Mucosa of gallbladder (tissue), 1 donor: Measurements from ENCODE around the gene JAKMIP1. TPM values are rescaled to one million over a fixed set of nuclear protein-coding genes. Genes with fewer than 3 reads are reported as not detected.

Source experiments
- DNase-seq: peaks from one replicate; pipeline ENCODE4 v3.0.0-alpha.2; 2020; ENCODE audit warnings: low spot score
- total RNA-seq: library from RNA; stranded (reverse); gene quantifications from one replicate; pipeline ENCODE4 v1.2.1, GENCODE V29; 2021
- donor health status: DM: no; HTN: no; CAD: no.

JAKMIP1 gene
- total RNA-seq, 1 donor from 2014 or later: 0.37 TPM

DNA sequence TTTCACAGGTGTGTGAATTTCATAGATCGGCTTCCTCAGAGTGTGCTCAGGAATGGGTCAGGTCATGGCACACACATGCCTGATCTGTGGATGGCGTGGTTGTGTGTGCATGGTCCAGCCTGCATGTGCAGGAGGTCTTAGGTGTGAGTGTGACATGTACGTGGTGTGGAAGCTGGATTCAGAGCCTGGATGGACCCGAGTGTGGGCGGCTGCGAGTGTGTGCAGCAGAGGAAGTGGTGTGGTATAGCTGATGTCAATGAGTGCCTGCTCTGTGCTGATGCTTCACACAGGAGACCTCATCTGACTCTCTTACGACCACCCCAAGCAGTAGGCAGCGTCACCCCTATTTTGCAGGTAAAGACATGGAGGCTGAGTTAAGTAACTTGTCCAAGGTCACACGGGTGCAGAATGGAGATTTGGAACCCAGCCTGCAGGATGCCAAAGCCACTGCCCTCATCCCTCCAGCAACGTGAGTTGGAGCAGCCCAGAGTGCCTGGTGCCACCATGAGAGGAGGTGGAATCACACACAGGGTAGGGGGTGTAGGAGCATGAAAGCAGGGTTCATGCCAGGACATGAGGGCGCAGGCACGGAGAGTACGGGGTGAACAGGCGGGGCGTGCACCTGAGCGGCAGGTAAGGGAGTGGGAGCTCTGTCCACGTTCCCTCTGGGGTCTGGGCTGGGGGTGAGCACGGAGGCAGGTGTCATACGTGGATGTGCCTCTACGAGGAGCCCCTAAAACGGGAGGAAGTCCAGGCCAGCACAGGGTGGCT lies 157.9 kb downstream of the JAKMIP1 start:
- DNase-seq: no peak

DNA sequence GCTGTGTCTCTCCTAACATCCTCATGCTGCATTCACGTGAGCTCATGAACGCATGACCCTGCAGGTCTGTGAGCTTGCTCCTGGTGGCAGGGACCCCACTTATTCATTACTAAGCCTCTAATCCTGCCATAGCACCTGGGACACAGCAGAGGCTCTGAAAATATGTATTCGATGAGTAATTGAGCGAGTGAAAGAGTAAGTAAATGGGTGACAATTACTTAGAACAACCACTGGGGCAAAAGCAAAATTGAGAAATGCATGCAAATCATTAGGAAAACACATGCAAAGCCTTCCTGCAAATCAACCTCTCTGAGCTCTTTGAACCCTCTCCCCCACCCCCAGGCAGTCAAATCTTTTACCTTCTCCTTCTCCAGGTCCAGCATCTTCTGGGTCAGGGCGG lies 158.5 kb downstream of the JAKMIP1 start:
- DNase-seq: no peak

DNA sequence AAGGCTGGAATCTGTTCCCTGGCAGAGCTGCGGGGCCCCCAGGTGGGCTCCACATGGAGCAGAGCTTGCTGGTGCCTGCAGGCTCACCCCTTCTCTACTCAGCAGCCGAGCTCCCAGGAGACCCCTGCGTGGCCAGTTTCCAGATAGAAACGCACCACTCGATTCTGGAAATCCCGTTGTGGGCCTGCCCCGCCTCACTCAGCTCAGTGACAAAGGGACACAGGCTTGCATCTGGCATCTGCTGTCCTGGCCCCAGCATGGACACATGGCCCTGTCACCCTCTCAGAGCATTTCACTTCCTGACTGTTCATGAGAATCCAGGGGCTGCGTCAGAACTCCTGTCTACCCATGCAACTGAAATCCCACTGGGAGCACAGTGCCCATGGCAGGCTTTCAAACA lies 161.6 kb downstream of the JAKMIP1 start:
- DNase-seq: no peak

DNA sequence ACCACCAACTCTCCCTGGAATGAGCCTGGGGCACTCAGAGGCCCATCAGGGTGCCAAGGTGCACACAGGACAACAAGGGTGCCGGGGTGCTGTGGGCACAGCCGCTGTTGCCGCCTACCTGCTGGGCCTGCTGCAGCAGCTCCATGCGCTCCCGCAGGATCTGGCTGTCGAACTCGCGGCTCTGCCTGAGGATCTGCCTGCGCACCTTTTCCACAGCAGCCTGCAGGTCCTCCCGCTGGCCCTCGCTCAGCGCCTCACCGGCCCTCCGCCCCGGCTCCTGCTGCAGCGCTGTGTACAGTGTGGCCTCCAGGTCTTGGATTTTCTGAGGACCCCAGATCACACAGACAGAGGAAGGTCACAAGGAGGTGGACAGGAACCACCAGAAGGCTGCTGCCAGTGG lies 164.6 kb downstream of the JAKMIP1 start:
- DNase-seq: no peak

DNA sequence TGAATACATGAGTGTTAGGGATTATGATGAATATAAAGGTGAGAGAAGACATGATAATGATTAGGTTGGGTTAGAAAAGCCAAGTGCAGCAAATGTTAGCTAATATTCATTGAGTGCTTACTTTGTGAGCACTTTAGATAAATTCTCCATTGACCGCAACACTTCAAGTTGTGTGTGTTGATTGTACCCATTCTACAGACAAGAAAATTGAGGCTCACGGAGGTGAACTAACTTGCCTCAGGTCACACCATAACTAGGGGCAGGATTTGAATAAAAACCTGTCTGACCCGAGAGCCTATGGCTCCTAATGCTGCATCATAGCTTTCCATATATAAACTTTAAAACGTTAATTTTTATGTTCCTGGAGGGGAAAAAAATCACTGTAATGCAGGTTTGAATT lies 167.0 kb downstream of the JAKMIP1 start:
- no peak for DNase-seq

DNA sequence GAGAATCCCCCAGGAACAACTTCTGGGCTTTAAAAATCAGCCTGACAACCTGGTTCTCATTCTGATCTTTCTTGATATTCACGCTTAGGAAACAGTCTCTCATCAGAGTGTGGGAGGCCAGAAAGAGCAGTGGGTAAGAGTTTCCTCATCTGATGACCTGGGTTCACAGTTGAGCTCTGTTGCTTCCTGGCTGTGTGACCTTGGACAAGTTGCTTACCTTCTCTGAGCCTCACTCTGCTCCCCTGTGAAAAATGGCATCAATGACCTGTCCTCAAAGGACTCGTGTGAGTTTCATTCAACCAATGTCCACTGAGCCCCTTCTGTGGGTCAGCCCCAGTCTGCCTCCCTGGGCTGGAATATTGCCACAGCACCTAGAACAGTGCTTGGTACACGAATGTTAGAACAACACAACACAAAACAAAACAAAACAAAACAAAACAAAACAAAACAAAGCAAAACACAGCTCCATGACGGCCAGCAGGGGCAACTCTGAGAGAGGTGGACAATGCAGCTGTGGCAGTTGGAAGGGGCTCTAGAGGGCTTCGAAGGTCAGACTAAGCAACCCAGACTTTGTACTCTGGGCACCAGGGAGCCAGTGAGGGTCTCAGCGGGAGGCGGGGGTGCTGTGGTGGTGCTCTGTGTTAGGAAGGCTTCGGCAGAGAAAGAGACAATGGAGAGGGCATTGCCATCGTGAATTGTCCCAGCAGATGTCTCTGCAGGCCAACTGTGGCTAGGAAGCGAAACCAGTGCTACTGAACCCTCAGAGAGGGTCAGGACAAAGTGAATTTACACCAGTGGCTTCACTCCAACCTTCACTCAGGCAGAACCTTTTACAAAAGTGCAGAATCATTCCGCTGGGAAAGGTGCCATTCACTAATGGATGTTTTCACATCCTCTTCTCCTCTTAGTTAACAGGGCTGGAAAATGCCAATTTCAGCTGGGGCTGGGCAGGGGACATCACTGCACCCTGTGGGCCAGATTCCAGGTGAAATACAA lies 167.8 kb downstream of the JAKMIP1 start:
- no peak for DNase-seq

DNA sequence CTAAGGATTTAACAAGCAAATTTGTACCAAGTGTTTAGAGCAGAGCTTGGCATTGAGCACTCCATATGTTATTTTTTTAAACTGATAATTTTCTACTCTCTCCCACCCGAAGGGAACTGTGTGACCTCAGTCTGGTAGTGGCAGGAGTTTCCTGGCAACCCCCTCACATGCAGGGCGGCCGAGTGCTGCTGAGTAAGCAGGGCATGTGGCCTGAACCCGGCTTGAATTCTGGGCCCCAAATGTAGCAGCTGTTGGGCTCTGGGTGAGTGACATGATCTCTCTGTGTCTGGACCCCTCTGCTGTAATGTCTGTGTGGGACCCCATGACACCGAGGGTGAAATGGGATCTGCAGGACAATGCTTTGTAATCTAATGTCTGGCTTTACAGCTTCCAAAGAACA lies 168.5 kb downstream of the JAKMIP1 start:
- DNase-seq: no peak

DNA sequence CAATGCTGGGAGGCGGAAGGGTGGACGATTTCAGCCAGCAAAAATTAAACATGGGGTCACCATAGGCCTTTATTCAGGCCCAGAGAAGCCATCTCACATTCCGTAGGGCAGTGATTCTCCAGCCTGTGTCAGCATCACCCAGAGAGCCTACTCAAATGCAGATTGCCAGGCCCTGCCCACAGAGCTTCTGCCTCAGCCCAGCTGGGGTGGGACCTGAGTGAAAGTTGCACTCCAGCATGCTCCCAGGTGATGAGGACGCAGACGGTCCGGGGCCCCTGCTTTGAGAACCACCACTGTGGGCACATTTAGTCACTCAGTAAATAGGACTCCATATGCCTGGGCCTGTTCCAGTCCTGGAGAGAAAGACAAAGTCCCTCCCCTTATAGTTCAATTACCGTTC lies 169.7 kb downstream of the JAKMIP1 start:
- DNase-seq: no peak

DNA sequence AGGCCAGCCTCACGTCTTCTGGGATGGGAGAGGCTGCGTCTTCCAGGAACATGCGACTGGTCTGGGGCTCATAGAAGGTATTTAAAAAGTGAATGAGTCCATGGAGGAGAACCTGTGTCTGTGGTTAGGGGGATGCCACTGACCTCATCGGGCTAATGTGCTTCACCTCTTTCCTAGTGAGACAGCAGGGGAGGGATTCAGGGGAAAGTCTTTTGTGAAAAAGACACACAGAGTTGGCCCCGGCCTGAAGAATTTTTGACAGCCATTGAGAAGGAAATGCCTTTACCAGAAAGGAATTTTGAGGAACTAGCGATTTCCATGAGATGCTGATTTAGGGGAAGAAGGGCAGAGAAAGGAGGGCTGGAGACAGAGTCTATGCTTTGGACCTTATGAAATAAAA lies 171.1 kb downstream of the JAKMIP1 start:
- DNase-seq: no peak

DNA sequence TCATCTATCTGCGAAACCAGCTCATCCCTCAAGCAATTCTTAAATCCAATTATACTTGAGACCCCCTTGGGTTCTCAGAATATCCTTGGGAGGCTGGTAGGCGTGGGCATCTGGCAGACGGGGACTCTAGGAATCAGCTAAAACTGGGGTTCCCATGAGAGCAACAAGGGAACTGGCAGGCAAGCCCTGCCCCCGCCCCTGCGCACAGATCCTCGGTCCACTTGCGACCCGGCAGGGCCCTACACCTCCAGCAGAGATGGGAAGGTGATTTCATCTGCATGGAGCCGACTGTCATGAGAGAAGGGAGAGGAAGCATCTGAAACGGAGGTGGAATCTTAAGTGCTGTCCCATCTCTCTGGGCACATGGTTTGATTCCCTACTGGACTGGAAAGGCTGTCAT lies 172.2 kb downstream of the JAKMIP1 start:
- no peak for DNase-seq

DNA sequence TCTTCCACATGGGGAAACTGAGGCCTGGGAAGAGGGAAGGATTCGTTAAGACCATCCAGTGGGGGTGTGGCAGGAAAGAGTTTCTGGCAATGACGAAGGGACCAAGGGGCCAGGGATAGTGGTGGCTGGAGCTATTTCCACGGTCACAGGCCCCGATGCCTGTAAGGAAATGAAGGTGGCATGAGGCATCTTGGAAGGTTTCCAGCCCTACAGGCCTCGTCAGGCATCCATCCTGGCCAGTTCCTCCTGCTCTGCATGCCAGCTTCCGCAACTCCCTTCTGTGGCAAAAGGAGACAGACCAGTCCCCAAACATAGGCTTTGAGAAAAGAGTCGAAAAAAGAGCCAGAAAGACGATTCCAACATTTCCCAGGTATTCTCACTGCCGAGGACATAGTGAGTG lies 173.0 kb downstream of the JAKMIP1 start:
- no peak for DNase-seq

DNA sequence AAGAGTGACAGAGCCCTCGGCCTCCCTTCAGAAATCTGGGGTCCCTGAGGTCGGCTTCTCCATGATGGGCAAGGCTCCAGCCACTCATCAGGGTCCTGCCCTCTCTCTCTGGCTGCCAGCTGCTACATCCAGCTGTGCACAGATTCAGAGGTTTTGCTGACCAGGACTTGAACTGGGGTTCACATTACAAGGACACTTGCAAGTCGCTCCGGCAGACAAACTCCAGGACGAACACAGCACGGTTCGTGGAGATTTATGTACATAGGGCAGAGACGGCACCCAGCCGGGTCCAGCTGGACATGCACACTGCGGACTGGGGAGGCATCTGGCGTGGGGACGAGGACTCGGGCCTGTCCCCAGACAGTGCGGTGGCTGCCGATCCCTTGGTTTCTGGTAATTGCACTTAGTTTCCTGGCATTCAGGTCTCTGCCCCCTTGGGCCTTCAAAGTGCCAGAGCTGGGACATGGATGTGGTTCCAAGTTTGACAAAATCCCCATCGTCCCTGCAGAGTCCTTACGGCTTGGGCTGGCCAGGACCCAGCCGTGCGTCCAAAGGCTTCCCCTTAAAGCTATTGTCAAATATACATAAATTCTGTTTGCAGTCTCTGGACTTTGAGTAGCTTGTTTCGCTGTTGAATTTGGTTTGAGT lies 175.9 kb downstream of the JAKMIP1 start:
- no peak for DNase-seq

DNA sequence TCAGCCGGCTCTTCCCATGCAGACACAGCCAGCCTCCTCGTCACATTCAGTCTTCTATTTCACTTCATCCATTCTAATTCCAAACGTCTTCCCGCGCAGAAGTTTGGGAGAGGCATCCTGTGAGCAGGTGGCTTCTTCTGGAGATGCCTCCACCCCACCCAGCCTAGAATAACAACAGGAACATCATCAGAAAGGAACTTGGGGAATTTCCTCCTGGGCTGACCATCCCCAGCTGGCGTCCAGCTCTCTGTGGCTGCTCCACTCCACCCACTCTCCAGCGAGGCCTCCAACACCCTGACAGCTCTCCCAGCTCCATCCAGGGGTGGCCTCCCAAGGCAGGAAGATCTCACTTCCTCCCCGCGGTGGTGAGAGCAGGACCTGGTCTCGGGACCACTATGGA lies 176.6 kb downstream of the JAKMIP1 start:
- no peak for DNase-seq

DNA sequence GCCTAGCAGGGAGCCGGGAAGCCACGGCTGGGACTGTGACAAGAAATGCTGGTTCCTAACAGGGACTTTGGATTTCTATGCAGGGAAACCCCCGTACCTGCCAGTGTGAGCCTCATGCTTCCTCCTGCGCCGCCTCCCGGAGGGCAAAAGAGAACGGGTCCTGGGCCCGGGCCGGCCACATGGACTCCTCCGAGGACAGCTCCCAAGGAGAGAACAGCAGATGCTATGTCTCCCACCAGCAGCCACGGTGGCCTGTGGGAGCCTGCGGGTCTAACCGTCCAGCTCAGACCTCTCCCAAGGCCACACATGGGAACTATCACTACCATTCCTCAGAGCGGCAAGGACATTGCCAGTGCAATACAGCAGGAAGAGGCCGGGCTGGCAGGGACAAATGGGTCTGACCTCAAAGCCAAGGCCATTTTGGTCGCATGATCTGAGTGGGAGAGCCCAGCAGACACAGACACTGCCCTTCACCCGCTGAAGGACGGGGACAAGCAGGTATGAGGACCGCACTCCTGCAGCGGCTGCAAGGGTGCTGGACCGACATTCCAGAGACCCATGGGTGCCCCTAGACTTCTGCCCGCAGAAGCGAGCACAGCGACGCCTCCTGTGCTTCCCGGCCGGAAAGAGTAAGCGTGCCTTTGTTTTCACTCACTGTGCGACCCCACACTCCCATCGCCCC lies 177.6 kb downstream of the JAKMIP1 start:
- DNase-seq: no peak

DNA sequence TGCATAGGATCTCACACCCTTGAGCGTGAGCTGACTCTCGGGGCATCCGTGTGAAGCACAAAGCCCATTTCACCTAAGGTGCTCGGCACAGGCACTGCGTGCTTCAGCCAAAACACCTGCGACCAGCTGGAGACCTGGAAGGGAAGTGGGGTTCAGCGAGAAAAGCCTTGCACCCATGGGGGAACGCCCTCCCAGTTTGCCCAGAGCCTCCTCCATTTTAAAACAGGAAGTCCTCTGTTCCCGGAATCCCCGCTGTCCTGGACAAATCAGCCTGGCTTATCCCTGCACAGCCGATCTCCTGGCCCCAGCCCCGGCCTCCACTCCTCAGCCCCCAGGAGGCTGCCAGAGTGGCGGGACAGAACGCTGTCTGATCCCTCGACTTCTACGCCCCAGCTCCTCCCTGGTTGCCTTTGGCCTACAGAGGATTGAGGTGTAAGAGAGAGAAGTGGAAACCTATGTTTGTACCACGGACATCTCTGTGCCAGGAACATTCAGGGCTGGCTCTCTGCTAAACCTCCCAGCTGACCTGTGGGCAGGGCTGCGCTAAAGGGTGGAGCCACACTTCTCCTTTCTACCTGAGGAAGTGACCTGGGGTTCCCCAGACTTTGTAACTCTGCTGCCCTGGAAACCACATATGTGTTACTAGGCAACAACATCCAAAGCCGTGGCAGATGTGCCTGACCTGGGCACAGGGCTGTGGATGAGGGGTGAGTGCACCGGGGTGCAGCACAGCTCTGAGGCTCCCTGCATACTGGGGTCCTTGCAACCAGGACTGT lies 178.3 kb downstream of the JAKMIP1 start:
- DNase-seq: no peak

DNA sequence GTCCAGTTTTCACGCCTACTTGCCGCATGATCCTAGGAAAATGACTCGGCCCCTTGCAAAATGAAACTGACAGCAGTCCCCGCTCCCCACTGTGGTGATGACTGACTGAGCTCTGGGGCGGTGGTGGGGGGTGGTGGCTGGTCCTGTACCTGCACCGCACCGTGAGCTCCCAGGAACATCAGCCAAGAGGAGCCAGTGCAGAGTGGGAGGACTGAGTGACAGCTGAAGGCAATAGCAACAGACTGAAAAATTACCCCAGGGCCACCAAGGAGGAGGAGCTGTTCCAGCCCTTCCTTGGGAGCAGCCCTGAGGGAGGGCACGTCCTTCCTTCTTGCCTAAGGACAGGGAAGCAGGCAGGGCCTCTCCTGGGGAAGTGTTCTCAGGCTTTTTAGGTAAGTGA lies 179.7 kb downstream of the JAKMIP1 start:
- no peak for DNase-seq

DNA sequence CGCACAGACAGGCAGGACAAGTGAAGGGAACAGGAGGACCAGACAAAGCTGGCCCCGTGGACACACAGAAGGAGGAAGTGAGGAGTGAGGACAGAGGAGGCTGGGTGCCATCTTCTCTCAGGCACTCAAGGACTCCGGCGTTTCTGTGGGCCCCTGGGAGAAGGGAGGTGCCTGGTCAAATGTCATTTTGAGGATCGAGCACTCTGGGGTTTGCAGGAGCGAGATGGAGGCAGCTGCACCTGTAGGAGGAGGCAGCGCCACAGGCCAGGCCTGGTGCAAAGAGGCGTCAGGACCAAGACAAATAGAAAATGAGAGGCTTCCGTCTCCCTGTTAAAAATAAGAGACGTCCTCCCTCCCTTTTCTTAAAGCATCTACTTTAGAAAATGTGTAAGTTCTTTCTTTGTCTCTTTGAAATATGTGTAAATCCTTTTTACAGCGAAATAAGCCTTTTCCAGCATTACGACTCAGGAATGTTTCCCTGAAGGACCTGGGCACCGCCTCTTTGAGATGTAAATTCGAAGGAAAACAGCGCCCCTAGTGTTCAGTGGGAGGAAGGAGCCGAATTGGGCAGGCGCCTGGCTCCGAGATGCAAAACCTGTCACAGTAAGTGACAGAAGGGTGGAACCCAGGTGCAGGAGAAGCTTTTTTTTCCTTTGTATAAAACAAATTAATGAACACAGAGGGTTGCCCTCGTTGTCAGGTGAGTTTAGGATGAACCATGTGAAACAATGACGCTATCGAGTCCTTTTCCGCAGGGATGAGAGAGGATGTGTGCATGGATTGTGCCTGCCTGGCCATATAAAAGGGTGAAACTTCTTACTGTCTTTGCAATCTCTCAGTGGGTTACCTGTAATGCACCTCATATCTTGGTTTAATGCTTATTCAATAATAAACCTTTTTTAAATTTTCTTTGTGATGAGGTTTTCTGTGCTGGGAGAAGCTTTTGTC lies 180.8 kb downstream of the JAKMIP1 start:
- peak; percentile 39 for DNase-seq

DNA sequence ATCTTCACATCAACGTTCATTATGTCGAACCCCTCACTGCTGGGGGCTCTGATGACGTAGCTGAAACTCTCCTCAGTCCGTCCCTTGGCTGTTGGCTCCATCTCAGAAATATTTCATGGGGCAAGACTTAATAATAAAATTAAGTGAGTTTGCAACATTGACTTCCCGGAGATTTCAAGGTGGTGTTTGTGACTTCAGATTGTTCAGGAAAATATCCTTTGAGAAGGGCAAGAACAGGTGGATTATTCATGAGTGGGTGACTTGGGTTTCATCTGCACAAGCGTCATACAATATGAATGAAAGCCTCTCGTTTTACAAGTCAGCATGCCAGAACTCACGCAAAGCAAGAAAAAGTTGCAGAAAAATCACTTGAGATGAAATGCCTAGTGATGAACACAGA lies 182.0 kb downstream of the JAKMIP1 start, which contains the start of gene C4orf50:
Gene C4orf50 (minus strand): TSS at position 101 of the 400 bp plus-strand sequence.
- DNase-seq: no peak

DNA sequence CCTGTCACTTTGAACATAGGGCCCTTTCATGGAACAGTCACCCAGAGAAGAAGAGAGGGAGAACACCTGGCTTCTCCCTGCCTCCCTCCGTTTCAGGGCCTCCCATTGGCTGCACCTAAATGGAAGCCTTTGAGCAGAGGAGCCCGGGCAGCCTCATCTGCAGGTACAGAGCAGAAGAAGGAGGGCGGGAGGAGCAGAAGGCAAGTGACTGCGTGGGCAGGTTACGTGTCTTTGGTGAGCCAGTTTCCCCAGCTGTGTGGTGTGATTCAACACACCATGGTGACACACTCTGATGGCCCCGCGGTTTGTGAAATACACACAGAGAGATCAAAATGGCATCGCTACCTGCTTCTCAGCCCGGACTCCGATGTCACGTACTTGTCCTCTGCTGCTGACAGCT lies 182.5 kb downstream of the JAKMIP1 start:
- DNase-seq: no peak

DNA sequence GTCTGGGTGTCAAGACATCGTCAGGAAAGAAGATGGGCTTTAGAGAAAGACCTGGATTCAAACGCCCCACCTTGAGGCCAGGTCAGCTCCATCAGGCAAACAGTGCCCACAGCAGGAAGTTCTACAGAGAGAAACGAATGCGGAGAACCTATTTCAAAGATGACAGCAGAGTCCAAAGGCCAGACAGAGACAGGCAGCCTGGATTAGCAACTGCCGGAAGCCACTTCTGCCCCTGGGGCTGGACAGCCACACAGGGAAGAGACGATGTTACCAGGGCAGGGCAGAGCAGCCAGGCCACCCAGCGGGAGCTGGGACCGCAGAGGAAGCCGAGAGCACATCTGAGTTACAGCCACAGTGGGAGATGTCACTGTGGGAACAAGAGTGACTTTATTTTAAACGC lies 183.3 kb downstream of the JAKMIP1 start:
- peak; percentile 53 for DNase-seq
